OCI-LY7 (cell line): Measurements from ENCODE around the gene TMTC2. TPM values are rescaled to one million over a fixed set of nuclear protein-coding genes. Genes with fewer than 3 reads are reported as not detected.

Experiments
- BruUV-seq: library from RNA; stranded (reverse); fragments of 400-500 nt; replicated peaks from 2 replicates; lab custom pipeline; 2021; lab: Mats Ljungman, UMichigan
- CTCF ChIA-PET: fragments of 300-600 bp; sonication (Branson Sonifier 250); formaldehyde crosslinking; loops from one replicate; lab custom pipeline; 2022; ENCODE audit warnings: antibody characterized with exemption; ENCODE audit not compliant: unreplicated experiment; lab: Charles Lee
- POLR2A ChIA-PET: fragments of 300-600 bp; sonication (Branson Sonifier 250); formaldehyde crosslinking; loops from one replicate; lab custom pipeline; 2022; ENCODE audit warnings: antibody characterized with exemption; lab: Charles Lee
- DNase-seq: peaks from one replicate; pipeline ENCODE4 v3.0.0-alpha.2; 2015; ENCODE audit warnings: low spot score
- H2AFZ ChIP-seq: fragments of 200-600 bp; sonication (generic), shearing (Covaris generic); 2 replicates; pipeline ENCODE4 v1.6.1; 2014; ENCODE audit warnings: mild to moderate bottlenecking, antibody characterized with exemption, low read length, moderate library complexity
- H3K27ac ChIP-seq: fragments of 200-600 bp; sonication (generic); 2 replicates; pipeline ENCODE4 v1.5.1; 2014; ENCODE audit warnings: mixed run types, low read depth, mild to moderate bottlenecking, moderate library complexity, low read length, inconsistent platforms; ENCODE audit not compliant: poor library complexity, severe bottlenecking
- H3K36me3 ChIP-seq: fragments of 200-600 bp; sonication (generic); 2 replicates; pipeline ENCODE4 v1.6.1; 2014; ENCODE audit warnings: mild to moderate bottlenecking, antibody characterized with exemption, low read length, moderate library complexity, mixed read lengths; ENCODE audit not compliant: insufficient read depth
- H3K4me1 ChIP-seq: fragments of 200-600 bp; sonication (generic); 2 replicates; pipeline ENCODE4 v1.5.1; 2014; ENCODE audit warnings: mild to moderate bottlenecking, low read length; ENCODE audit not compliant: insufficient read depth, poor library complexity, severe bottlenecking
- H3K4me2 ChIP-seq: fragments of 200-600 bp; sonication (generic); 2 replicates; pipeline ENCODE4 v1.6.1; 2014; ENCODE audit warnings: mild to moderate bottlenecking, low read length
- H3K4me3 ChIP-seq: fragments of 200-600 bp; sonication (generic); 2 replicates; pipeline ENCODE4 v1.5.1; 2014; ENCODE audit warnings: mild to moderate bottlenecking, low read depth, low read length; ENCODE audit not compliant: poor library complexity, severe bottlenecking
- H3K79me2 ChIP-seq: fragments of 200-600 bp; sonication (generic); 2 replicates; pipeline ENCODE4 v1.6.1; 2016; ENCODE audit warnings: low read depth, mild to moderate bottlenecking, low read length, moderate library complexity, mixed read lengths; ENCODE audit not compliant: insufficient read depth
- H3K9me2 ChIP-seq: fragments of 200-600 bp; sonication (generic); 2 replicates; pipeline ENCODE4 v1.6.1; 2016; ENCODE audit warnings: mild to moderate bottlenecking, low read length, mixed read lengths; ENCODE audit not compliant: insufficient read depth
- H3K9me3 ChIP-seq: fragments of 200-600 bp; sonication (generic); 2 replicates; pipeline ENCODE4 v1.6.1; 2014; ENCODE audit warnings: mild to moderate bottlenecking, mixed run types, low read length, mixed read lengths
- H4K20me1 ChIP-seq: fragments of 200-600 bp; sonication (generic); 2 replicates; pipeline ENCODE4 v1.6.1; 2014; ENCODE audit warnings: mild to moderate bottlenecking, antibody characterized with exemption, low read length, moderate library complexity, mixed read lengths; ENCODE audit not compliant: insufficient read depth
- EZH2phosphoT487 ChIP-seq: fragments of 200-600 bp; sonication (generic); IDR thresholded peaks from 2 replicates; pipeline ENCODE4 v1.6.1; 2018; ENCODE audit warnings: low read depth, borderline replicate concordance, mild to moderate bottlenecking, mixed run types, antibody characterized with exemption, low read length, moderate library complexity, mixed read lengths
- intact Hi-C: fragments of 100-400 bp; cut with micrococcal nuclease; formaldehyde crosslinking; loops from one replicate; pipeline ENCODE4 v1.10.0; 2022; ENCODE audit not compliant: unreplicated experiment
- total RNA-seq, 2 experiments: library from RNA; depleted of rRNA in 1 of 2; stranded (reverse); fragments of >200 nt in 1 of 2; shearing (Covaris generic) in 1 of 2; gene quantifications; 2 replicates each; pipeline ENCODE4 v1.2.3, GENCODE V29; 2014 to 2022
- TF ChIP-seq, protein P1 (sequence below): fragments of 200-600 bp; sonication (generic); conservative IDR thresholded peaks from 2 replicates; pipeline ENCODE4 v1.5.1; 2014; ENCODE audit warnings: mild to moderate bottlenecking, antibody characterized with exemption, low read length, moderate library complexity, mixed read lengths

TMTC2 gene
- total RNA-seq, 2 experiments from 2014 or later = 5.6 to 8.1 TPM

DNA sequence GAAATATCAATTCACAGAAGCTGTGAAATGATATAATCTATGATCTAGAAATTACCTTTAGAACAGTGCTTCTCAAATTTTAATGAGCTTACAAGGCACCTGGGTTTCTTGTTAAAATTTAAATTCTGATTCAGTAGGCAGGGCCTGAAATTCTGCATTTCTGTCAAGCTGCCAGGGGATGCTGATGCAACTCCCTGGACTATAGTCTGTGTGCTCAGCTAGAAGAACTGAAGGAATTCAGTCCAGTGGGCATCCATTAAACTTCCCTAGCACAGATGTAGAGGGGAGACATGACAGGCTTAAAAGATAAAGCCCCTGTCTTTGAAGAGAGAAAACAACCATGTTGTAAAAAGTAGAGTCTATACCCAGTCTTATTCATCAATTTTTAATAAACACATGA, 441.8 kb downstream of the TMTC2 start:
- Histone ChIP-seq H4K20me1 (no peaks in the 10 kb centered on the region), H3K9me2 (no peaks in the 10 kb centered on the region), H3K79me2 (no peaks in the 10 kb centered on the region), H3K4me2 (no peak overlapping the region), H3K9me3 (no peaks in the 10 kb centered on the region), H3K4me1 (no peaks in the 10 kb centered on the region), H2AFZ (no peak overlapping the region), H3K27ac (no peak overlapping the region), H3K4me3 (no peak overlapping the region), H3K36me3 (no peaks in the 10 kb centered on the region)
- ChIA-PET CTCF (no interaction called here), POLR2A (interaction anchor here (0.6 to 0.7 kb wide), 2 partner anchors 16 to 708 kb away, joined by 3 read pairs; no protein-coding TSS in a partner anchor)
- intact Hi-C loops = no loop called here
- no TSS peak for BruUV-seq
- DNase-seq = no peak
- TF ChIP-seq EZH2phosphoT487 = no peak
- TF ChIP-seq, protein P1, sequence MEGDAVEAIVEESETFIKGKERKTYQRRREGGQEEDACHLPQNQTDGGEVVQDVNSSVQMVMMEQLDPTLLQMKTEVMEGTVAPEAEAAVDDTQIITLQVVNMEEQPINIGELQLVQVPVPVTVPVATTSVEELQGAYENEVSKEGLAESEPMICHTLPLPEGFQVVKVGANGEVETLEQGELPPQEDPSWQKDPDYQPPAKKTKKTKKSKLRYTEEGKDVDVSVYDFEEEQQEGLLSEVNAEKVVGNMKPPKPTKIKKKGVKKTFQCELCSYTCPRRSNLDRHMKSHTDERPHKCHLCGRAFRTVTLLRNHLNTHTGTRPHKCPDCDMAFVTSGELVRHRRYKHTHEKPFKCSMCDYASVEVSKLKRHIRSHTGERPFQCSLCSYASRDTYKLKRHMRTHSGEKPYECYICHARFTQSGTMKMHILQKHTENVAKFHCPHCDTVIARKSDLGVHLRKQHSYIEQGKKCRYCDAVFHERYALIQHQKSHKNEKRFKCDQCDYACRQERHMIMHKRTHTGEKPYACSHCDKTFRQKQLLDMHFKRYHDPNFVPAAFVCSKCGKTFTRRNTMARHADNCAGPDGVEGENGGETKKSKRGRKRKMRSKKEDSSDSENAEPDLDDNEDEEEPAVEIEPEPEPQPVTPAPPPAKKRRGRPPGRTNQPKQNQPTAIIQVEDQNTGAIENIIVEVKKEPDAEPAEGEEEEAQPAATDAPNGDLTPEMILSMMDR = no peak

DNA sequence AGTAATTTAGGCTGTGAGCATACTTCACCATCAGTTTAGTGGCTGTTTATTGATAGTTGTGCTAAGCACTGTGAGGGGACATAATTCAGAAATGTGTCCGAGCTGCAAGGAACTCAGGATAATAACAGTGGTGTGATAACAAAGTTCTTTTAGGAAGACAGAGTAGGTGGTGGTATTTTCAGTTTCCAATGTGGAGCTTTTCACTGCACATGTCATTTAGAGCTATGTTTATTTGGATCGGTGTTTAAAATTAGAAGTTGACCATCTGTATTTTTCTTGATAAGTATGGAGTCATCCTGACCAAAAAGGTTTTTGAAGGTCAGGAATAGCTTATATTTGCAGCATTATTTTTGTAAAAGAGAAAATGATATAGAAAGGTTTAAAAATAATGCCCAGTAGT, 443.5 kb downstream of the TMTC2 start:
- no peaks in the 10 kb centered on the region for H3K9me3 ChIP-seq
- H3K36me3 ChIP-seq = no peaks in the 10 kb centered on the region
- no peak for TF ChIP-seq EZH2phosphoT487
- TF ChIP-seq, protein P1 = no peak
- H3K4me3 ChIP-seq = no peak overlapping the region
- BruUV-seq = no TSS peak
- H2AFZ ChIP-seq = no peak overlapping the region
- no peak for DNase-seq
- H4K20me1 ChIP-seq = no peaks in the 10 kb centered on the region
- H3K4me1 ChIP-seq = no peaks in the 10 kb centered on the region
- H3K79me2 ChIP-seq = no peaks in the 10 kb centered on the region
- H3K27ac ChIP-seq = no peak overlapping the region
- intact Hi-C loops = no loop called here
- H3K9me2 ChIP-seq = no peaks in the 10 kb centered on the region
- H3K4me2 ChIP-seq = no peak overlapping the region
- ChIA-PET CTCF (no interaction called here), POLR2A (interaction anchor here (0.6 kb wide), 1 partner anchor 150 kb away, joined by 3 read pairs; no protein-coding TSS in a partner anchor)

DNA sequence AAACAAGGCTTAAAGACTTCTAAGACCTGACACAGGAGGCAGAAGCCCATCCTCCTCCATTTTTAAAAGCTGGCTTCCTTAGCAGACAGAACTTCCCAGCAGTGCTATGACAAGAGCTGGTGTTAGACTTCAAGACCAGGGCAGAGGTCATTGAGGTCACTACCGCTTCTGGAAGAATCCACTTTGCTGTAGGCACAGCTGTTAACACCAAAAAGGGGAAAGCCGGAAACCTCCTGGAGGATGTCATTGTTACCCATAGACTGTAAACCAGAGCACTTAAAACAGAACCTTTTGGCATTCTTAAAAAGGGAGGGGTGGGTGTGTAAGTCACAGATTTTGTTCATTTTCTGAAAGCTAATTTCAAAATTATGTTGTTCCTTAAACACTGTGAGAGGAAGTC, 445.7 kb downstream of the TMTC2 start:
- Histone ChIP-seq H3K4me1 (no peaks in the 10 kb centered on the region), H3K27ac (no peak overlapping the region), H4K20me1 (no peaks in the 10 kb centered on the region), H3K4me2 (no peak overlapping the region), H2AFZ (no peak overlapping the region), H3K36me3 (no peaks in the 10 kb centered on the region), H3K9me3 (no peaks in the 10 kb centered on the region), H3K79me2 (no peaks in the 10 kb centered on the region), H3K9me2 (no peaks in the 10 kb centered on the region), H3K4me3 (no peak overlapping the region)
- CTCF ChIA-PET = no interaction called here
- intact Hi-C loops = no loop called here
- POLR2A ChIA-PET = no interaction called here
- TF ChIP-seq, protein P1 = no peak
- no peak for DNase-seq
- BruUV-seq = no TSS peak
